GM21619 (cell line): ENCODE results near the gene RTP3.

Source experiments
- ATAC-seq: cut with Tn5 transposase; IDR thresholded peaks from one replicate; pipeline ENCODE4 v1.9.1; 2021; ENCODE audit not compliant: unreplicated experiment

Gene RTP3

DNA sequence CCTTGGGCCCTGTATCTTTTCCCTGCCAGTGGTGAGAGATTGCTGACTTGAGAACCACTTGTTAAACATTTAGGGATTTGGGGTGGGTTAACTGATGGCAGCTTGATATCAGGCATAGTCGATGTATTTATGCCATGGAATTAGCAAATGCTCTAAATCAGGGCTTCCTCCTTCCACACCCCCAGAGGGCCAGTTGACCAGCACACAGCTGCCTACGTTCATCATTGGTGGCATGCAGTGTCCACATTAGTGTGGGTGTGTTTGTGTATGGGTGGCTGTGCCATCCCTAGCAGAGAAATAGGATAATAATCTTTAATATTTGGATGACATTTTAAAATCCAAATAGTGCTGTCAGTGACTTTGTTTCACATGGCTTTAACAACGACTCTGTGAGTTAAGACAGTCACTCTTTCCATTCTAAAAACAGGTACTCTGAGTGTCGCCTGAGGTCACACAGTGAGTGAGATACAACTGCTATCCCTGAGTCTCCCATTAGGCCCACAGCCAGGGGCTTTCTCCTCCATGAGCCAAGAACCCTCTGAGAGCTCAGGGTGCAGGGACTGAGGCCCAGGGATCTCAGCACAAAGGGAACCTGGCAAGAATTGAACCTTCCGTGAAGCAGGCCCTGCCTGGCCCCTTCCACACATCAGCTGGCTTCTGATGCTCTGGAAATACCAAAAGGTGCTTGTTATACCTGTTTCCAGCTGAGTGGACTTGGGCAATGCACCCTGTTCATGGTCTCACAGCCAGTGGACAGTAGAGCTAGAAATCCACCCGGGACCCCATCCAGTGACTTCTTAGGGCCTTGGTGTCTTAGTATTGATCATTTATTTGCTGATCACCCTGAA lies 28.8 kb upstream of the RTP3 start:
- ATAC-seq = no peak

DNA sequence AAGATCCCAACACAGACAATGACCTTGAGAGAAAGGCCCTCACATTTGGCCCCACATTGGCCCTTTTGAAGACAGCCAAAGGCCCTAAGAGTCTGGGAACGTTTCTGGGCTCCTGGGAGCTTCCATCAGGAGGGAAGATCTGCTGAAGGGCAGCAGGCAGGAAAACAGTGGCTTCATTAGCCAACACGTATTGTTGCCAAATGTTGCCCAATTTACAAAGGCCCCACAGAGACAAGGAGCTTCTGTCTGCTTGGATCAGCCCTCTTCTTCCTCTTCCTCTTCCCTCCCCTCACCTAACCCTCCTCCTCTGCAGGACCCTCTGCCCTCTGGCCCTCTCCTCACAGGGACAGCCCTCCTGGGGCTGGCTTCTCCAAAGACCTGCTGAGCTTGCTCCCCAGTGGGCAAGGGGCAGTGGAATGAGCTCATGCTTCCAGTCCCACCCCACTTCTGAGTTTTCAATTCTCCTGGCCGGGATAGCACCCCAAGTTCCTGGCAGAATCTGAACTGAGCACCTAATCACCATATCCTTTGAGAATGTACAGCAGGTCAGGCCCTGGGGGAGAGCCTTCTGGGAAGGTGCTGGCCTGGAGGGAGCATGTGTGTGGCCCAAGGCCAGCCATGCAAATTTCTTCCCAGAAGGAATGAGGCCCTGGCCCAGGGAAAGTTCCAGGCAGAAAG lies 28.0 kb upstream of the RTP3 start:
- no peak for ATAC-seq

DNA sequence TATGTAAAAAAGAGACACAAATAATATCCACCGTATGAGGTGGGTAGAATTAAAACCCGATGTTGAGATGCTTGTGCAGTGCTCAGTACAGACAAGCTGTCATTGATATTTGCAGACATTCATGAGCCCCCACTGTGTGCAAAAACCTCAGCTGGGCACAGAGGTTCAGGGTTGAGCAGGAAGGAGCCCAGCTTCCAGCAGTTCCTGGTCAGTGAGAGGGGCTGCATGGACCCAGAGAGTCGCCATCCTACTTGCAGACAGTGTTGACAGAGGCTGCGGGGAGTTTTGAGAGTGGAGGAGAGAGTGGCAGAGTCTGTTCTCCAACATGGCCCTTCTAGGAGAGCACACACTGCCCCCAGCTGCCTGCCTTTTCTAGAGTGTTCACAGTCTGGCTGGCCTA lies 26.9 kb upstream of the RTP3 start:
- no peak for ATAC-seq

DNA sequence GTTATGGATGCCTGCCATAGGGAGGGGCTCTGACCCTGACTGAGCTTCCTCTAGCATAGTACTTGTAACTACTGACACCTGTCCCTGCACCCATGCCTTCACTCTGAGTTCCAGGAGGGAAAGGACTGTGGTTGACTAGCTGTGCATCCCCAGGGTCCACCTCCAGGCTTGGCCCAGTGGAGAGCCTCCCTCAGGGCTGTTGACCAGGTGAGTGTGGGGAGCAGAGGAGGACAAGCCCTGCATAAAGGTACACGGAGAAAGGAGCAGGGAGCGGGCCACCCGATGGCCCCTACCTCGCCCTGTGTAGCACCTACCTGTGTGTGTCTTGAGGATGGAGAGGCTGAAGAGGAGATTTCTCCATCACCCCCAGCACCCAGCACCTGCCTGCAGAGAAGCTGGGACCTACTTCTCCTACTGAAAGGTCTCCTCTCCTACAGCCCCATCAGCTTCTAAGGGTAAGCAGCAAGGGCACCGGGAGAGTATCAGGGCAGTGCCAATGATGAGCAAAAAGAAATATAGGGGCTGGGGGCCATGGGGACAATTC lies 26.3 kb upstream of the RTP3 start:
- ATAC-seq = no peak

DNA sequence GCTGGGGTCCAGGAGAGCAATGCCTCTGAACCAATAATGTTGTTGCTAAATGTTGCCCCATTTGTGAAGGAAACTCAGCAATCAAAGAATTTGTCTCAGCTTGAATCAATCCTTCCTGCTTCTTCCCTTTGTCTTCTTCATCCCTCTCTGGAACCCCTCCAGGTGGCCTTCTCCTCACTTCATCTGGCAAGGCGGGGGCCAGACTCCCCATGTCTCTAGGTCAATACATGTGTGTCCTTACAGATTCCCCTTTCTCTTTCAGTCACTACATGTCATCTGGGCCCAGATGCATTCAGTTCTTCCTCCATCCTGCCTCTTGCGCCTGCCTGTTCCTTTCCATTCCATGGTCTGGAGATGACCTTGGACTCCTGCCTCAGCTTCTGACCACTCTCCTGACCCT lies 25.0 kb upstream of the RTP3 start:
- ATAC-seq = no peak

DNA sequence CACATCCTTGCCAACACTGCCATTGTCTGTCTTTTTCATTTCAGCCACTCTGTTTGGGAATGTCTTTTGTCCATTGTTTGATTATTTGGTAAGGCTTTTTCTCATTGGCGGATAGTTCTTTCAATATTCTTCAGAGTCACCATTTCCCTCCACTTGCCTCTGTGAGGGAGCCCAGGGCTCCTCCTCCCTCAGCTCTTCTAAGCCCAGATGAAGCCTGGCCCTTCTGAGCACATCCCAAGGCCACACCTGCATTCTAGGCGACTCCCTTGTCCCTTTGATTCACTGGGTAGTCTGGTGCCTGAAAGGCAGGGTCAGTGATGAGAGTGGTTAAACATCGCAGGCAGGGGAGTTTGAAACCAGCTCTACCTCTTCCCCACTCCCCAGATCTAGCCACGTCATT lies 20.6 kb upstream of the RTP3 start:
- ATAC-seq = no peak

DNA sequence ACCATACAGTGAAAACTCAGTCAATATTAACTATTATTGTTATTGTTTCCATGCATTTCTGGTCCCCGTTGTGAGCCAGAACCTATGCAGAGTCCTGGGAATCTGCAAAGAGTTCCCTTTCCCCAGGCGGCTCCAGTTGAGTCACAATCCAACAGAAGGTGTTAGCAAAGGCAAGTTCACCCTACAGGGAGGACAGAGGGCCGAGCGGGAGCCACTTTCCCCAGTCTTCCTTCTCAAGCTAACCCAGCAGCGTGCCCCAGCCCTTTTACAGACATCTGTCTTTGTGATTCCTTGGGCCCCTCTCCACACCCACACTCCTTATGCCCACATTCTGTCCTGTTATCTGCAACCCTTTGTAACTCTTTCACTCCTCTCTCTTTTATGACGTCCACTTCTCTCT lies 20.0 kb upstream of the RTP3 start:
- no peak for ATAC-seq

DNA sequence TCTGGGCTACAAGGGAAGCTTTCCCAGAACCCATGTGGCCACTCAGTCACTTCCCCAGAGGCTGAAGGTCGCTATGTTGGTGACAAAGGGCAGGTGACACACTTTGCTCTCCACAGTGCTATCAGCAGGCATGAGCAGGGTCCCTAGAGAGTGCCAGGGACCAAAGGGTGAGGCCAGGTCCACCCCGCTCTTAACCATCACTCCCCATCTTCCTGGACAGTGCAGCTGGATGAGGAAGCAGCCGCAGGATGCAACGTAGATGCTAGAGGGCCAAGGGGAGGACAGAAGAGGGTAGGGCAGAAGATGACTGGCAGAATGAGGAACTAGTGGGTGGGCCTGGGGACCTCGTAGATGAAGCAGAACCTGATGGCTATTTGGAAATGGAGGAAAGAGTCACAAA lies 19.4 kb upstream of the RTP3 start:
- ATAC-seq = no peak

DNA sequence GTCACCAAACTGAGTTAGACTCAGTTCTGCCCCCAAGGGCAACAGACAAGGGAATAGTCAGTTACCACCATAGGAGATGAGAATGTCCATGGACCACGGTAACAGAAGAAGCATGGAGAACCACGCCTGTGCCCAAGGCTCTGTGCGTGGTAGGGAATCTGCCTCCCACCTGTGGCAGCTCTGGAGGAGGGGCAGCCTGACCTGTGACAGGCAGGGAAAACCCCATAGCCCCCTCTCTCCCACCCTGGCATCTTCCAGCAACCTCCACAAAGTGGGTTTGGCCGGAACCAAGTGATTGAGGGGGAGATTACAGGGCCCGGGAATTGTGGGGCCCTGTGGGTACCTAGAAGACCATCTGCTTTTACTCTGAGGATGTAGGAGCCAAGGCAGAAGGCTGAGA lies 18.8 kb upstream of the RTP3 start:
- no peak for ATAC-seq

DNA sequence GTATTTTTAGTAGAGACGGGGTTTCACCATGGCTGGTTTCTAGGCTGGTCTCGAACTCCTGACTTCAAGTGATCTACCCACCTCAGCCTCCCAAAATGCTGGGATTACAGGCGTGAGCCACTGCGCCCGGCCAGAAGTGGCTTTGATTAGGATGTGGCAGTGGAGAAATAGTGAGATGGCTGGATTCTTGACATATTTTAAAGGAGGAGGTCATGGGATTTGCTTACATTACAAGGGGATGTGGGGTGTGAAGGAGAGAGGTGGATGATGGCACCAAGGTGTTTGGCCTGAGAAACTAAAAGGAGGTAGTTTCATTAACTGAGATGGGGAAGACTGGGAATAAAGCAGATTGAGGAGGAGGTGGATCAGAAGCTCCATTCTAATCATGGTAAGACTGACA lies 18.1 kb upstream of the RTP3 start:
- ATAC-seq = no peak

DNA sequence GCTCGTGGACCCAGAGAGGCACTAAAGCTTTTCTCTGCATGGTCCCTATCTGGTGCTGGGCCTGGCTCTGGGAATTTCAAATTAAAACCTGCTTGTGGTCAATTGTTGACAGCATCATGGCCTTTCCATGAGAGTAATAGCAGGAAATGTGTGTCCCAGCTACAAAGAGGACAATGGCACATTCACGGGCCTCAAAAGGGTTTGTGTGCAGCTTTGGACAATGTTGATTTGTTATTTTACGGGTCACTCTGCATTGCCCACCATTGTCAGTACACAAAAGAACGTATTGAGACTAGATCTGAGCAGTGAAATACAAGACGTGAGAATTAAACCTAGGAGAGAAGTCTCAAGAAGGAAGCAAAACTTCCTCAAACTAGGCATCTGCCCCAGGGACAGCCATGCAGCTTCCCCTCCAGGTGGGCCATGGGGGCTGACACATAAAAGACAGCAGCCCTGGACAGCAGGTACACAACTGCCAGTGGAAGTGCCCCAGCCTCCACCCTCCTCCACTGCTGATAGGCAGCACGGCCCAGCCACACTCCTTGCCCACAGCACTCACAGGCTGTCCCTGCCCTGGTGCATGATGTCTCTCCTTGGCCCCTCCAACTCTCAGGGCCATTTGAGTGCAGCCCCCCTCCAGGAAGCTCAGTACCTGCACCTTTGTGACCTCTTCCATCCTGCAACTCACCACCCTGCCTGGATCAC lies 17.1 kb upstream of the RTP3 start:
- no peak for ATAC-seq

DNA sequence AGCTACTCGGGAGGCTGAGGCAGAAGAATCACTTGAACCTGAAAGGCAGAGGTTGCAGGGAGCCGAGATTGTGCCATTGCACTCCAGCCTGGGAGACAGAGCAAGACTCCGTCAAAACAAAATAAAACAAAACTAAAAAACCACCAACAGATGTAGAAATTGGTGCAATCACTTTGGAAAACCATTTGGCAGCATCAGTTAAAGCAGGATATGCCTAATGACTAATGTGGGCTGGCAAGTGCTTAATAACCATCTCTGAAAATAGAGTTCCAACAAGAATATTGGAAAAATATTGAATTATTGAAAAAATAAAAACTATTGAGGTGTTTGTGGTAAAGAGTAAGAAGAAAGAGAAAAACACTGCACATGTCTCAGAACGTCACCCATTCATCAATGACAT lies 16.1 kb upstream of the RTP3 start:
- ATAC-seq = no peak

DNA sequence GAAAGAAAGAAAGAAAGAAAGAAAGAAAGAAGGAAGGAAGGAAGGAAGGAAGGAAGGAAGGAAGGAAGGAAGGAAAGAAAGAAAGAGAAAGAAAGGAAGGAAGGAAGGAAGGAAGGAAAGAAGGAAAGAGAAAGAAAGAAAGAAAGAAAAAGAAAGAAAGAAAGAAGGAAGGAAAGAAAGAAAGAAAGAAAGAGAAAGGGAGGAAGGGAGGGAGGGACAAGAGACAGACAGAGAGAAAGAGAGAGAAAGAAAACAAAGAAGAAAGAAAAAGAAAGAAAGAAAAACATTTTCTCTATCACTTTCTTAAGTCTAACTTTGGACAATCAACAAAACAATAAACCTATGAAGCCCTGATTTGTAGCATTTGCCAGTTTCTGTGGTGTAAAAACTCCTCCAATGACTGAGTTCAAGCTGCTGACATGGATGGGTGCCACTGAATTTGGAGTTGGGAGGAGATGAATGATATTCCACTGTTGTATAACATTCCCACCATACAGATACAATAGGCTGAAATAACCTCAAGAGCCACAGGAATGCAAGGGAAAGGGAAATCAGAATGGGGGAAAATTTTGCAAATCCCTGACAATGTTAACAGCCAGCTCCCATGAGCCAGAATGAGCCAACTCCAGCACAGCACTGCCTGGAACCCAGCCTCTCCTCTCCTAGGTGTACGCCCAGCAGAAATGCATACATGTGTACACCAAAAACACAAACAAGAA lies 15.0 kb upstream of the RTP3 start:
- no peak for ATAC-seq

DNA sequence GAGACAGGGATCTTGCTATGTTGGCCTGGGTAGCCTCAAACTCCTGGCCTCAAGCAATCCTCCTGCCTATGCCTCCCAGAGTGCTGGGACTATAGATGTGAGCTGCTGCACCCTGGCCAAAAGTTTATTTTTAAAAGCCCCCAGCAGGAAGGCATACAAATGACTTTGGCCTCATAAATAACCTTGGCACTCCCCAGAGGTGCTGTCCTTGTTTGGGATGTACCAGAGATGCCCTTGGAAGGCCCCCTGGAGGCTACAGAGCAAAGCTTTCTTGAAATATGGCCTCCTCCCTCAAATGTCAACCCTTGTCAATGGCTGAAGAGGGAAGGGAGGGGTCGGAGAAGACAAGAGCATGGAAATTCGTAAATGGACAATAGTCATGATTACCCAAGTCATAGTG lies 14.0 kb upstream of the RTP3 start:
- no peak for ATAC-seq

DNA sequence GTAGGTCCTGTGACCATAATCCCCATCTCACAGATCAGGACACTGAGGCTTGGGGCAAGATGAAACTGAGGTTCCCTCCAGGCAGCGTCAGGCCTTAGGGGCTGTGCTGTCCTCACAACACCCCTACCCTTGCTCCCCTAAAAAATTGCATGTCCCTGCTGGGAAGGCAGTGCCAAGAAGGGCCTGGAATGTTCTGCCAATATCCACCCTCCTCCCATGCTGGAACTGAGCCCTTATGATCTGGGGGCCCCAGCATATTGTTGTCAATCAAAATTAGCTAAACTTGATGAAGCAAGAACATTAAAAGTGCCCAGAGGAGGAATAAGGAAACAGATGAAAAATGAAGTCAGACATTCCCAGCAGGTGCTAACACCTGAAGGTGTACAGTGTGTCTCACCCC lies 13.4 kb upstream of the RTP3 start:
- ATAC-seq = no peak

DNA sequence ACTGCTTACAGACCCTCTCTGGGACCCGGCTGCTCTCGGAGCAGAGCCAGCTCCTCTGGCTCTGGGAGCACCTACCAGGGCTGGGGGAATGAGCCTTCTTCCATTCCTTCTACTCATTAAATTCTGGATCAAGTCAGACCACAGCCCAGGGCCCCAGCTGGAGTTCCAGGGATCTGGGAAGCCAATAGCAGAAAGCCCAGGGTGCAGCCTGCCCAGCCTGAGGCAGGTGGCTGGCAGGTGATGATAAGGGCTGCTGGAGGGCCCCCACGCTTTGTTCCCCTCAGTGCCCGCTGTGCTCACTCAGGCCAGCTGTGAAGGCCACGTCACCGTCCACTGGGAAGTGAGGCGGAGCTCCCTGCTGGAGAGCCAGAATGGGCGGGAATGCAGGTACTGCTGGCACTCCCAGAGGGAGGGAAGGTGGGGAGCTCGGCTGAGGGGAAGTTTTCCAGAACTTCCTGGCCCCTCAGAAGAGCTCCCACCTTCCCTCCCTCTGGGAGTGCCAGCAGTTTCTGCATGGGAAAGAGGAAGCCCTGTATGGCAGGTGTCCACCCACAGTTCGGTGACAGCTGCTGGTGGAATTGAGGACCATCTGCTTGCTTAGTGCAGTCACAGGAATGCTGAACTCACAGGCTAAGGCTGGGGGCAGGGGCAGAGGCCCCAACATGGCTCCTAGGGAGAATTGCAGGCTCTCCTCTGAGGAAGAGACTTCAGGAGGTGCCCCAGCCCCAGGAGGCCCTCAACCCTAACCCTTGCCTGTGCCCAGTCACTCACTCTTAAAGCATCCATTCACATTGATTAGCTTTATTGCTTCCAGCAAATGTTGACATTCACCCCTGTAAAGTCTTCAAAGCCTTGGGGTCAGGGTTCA lies 12.6 kb upstream of the RTP3 start:
- ATAC-seq = no peak

DNA sequence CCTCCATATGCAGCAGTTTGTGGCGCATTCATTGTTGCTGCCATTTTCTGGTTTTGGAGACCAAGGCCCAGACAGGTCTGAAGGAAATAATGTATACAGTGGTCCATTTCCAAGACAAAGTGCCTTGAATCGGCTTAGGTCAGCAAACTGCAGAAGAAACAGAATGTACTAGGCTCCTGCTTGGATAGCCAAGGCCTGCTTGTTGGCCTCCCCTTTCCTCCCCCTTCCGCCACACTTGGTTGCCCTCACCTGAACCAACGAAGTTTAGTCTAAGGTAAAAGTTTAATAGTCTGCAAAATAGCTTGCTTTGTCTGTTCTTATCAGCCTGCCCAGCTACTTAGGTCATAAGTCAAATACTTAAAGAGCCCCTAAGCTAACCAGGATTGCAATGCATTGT lies 12.0 kb upstream of the RTP3 start:
- ATAC-seq = no peak

DNA sequence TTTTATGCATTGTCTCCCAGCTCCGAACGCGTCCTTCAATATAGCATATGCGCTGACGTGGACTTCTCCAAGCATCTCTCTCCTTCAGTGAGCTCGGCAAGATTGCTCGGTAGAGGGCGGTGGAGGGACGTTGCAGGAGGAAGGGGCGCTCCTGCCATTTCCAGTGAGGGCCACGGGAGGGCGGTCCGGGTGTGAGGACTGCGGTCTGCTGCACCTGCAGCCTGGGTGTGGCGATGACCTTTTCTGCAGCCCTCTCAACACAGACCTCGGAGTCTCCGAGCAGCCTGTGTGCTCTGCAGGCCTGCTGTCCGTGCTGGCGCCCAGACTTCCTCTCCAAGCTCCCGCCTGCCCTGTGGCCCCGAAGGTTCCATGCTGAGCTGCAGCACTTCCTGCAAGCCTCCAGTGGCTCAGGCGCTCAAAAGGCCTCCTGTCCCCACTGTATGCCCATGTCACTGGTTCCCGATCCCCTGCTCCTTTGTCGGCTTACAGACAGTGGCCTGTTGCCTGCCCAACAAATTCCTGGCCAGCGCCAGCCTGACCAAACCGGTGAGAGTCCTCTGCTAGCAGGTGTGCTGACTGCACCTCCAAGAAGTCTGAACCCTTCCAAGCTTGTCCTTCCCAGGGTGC lies 8.9 kb upstream of the RTP3 start:
- ATAC-seq = peak; percentile 97

DNA sequence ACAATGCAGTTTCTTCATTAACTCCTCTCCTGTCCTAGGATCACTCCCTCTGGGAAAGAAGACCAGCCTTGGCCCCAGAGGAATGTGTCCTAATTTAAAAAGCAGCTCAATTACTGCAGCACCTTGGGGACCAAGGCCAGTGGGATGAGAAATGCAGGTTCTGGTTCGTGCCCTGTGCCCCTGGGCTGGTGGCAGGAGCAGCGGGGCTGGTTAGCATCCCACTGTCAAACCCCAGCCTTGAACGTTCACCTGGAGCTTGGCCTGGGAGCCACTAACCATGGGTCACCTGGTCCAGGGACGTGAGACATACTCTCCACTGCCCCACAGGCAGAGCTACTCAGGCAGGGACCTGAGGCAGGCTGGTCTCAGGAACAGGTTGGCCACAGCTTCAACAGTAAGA lies 8.4 kb upstream of the RTP3 start:
- ATAC-seq = no peak

DNA sequence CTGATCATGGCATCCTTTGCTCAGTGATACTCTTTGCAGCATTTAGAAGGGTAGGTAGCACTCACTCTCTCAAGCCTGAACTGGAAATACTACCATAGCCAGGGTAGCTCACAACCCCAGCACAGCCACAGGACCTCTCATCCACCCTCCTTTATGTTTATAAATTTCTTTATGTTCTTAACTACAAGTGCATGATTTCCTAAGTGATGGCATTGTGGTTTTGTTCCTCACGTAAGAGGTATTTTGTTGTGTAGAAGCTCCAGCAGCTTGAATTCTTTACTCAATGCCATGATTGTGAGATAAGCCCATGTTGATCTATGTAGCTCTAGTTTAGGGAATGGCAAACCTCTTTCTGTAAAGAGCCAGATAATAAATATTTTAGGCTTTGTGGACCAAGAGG lies 7.9 kb upstream of the RTP3 start:
- ATAC-seq = no peak
